ENCODE results near the gene BCLAF1. TPM values are rescaled to one million over a fixed set of nuclear protein-coding genes. Genes with fewer than 3 reads are reported as not detected.

Gene BCLAF1
- total RNA-seq, 1 donor from 2014 or later, result 154 TPM

- no peaks in the 10 kb centered on the region for H3K9me3 ChIP-seq (ENCODE audit: insufficient read depth, low read depth, low read length)
- H3K79me2 ChIP-seq (ENCODE audit: insufficient read depth, low read length), result no peaks in the 10 kb centered on the region
- Mint-ChIP-seq H3K4me3 (ENCODE audit: unreplicated experiment) (no peak overlapping the region), H3K27ac (ENCODE audit: unreplicated experiment) (no peak overlapping the region), H3K27me3 (ENCODE audit: low read depth, unreplicated experiment) (no peaks in the 10 kb centered on the region), H3K4me1 (ENCODE audit: low read depth, unreplicated experiment) (no peaks in the 10 kb centered on the region), H3K9me3 (ENCODE audit: unreplicated experiment) (no peaks in the 10 kb centered on the region), H3K36me3 (ENCODE audit: low read depth, unreplicated experiment) (no peaks in the 10 kb centered on the region)
- no peak for TF ChIP-seq EZH2 (IDR thresholded peaks at IDR 0.05; ENCODE audit: insufficient read depth, low read length)
- TF ChIP-seq CTCF (IDR thresholded peaks at IDR 0.05; ENCODE audit: insufficient read depth, low read depth, low read length), result no peak
- H4K20me1 ChIP-seq (ENCODE audit: insufficient read depth, low read length), result no peaks in the 10 kb centered on the region
- H3K36me3 ChIP-seq (ENCODE audit: insufficient read depth, low read length), result no peaks in the 10 kb centered on the region
- H3K4me2 ChIP-seq (ENCODE audit: low read length), result no peak overlapping the region
- H2AFZ ChIP-seq (ENCODE audit: low read depth, low read length), result no peak overlapping the region
- H3K4me1 ChIP-seq (ENCODE audit: insufficient read depth, low read length), result no peaks in the 10 kb centered on the region
- no peak overlapping the region for H3K9ac ChIP-seq (ENCODE audit: low read length)
- H3K27ac ChIP-seq (ENCODE audit: low read depth, low read length), result no peak overlapping the region
- H3K27me3 ChIP-seq (ENCODE audit: insufficient read depth, low read length), result no peaks in the 10 kb centered on the region
- H3K4me3 ChIP-seq (ENCODE audit: insufficient read depth, low read depth, low read length), result no peak overlapping the region
- FAIRE-seq (no peak), DNase-seq (ENCODE audit: low read depth) (no peak)
Measured at GRCh38 chr6:136216503-136217401, 72.9 kb downstream of the BCLAF1 start.

DNA sequence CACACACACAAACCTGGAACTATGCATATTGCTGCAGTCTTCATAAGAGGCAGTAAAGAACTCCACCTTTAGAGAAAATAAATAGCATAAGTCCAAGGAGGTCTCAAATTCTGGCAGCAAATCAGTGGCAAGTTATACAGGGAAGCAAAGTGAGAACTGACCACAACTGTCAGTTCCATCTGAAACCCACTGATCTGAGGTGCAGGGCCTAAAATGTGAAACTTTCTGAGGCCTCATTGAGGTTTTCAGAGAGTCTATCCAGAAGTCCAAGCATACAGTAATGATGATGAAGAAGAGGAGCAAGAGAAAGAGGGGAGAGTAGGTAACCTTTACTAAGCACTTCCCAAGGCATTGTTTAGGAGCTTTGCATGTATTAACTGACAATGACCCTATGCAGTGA, 75.8 kb downstream of the BCLAF1 start:
- H3K4me1 Mint-ChIP-seq (ENCODE audit: low read depth, unreplicated experiment), result no peaks in the 10 kb centered on the region
- H3K4me3 Mint-ChIP-seq (ENCODE audit: unreplicated experiment), result no peak overlapping the region
- H3K27me3 Mint-ChIP-seq (ENCODE audit: low read depth, unreplicated experiment), result no peaks in the 10 kb centered on the region
- Histone ChIP-seq H4K20me1 (ENCODE audit: insufficient read depth, low read length) (no peaks in the 10 kb centered on the region), H3K9ac (ENCODE audit: low read length) (no peak overlapping the region), H3K79me2 (ENCODE audit: insufficient read depth, low read length) (no peaks in the 10 kb centered on the region), H2AFZ (ENCODE audit: low read depth, low read length) (no peak overlapping the region), H3K4me1 (ENCODE audit: insufficient read depth, low read length) (no peaks in the 10 kb centered on the region), H3K9me3 (ENCODE audit: insufficient read depth, low read depth, low read length) (no peaks in the 10 kb centered on the region), H3K4me2 (ENCODE audit: low read length) (no peak overlapping the region), H3K4me3 (ENCODE audit: insufficient read depth, low read depth, low read length) (no peak overlapping the region), H3K36me3 (ENCODE audit: insufficient read depth, low read length) (no peaks in the 10 kb centered on the region), H3K27ac (ENCODE audit: low read depth, low read length) (no peak overlapping the region), H3K27me3 (ENCODE audit: insufficient read depth, low read length) (no peaks in the 10 kb centered on the region)
- no peaks in the 10 kb centered on the region for H3K36me3 Mint-ChIP-seq (ENCODE audit: low read depth, unreplicated experiment)
- H3K9me3 Mint-ChIP-seq (ENCODE audit: unreplicated experiment), result peaks cover 2% of the 10 kb centered on the region
- TF ChIP-seq EZH2 (IDR thresholded peaks at IDR 0.05; ENCODE audit: insufficient read depth, low read length), result no peak
- TF ChIP-seq CTCF (IDR thresholded peaks at IDR 0.05; ENCODE audit: insufficient read depth, low read depth, low read length), result no peak
- FAIRE-seq (no peak), DNase-seq (ENCODE audit: low read depth) (no peak)
- no peak overlapping the region for H3K27ac Mint-ChIP-seq (ENCODE audit: unreplicated experiment)

GRCh38 chr6:136213012-136213539, 76.6 kb downstream of the BCLAF1 start:
- no peaks in the 10 kb centered on the region for H4K20me1 ChIP-seq (ENCODE audit: insufficient read depth, low read length)
- no peak overlapping the region for H3K4me3 ChIP-seq (ENCODE audit: insufficient read depth, low read depth, low read length)
- no peak overlapping the region for H3K9ac ChIP-seq (ENCODE audit: low read length)
- no peaks in the 10 kb centered on the region for H3K79me2 ChIP-seq (ENCODE audit: insufficient read depth, low read length)
- no peak for FAIRE-seq
- no peak for DNase-seq (ENCODE audit: low read depth)
- Mint-ChIP-seq H3K4me1 (ENCODE audit: low read depth, unreplicated experiment) (no peaks in the 10 kb centered on the region), H3K36me3 (ENCODE audit: low read depth, unreplicated experiment) (no peaks in the 10 kb centered on the region), H3K27me3 (ENCODE audit: low read depth, unreplicated experiment) (no peaks in the 10 kb centered on the region), H3K4me3 (ENCODE audit: unreplicated experiment) (no peak overlapping the region), H3K27ac (ENCODE audit: unreplicated experiment) (no peak overlapping the region), H3K9me3 (ENCODE audit: unreplicated experiment) (peaks cover 3% of the 10 kb centered on the region)
- H3K4me2 ChIP-seq (ENCODE audit: low read length), result no peak overlapping the region
- H3K27me3 ChIP-seq (ENCODE audit: insufficient read depth, low read length), result no peaks in the 10 kb centered on the region
- no peaks in the 10 kb centered on the region for H3K36me3 ChIP-seq (ENCODE audit: insufficient read depth, low read length)
- no peaks in the 10 kb centered on the region for H3K9me3 ChIP-seq (ENCODE audit: insufficient read depth, low read depth, low read length)
- H3K4me1 ChIP-seq (ENCODE audit: insufficient read depth, low read length), result no peaks in the 10 kb centered on the region
- TF ChIP-seq EZH2 (IDR thresholded peaks at IDR 0.05; ENCODE audit: insufficient read depth, low read length) (no peak), CTCF (IDR thresholded peaks at IDR 0.05; ENCODE audit: insufficient read depth, low read depth, low read length) (no peak)
- H2AFZ ChIP-seq (ENCODE audit: low read depth, low read length), result no peak overlapping the region
- no peak overlapping the region for H3K27ac ChIP-seq (ENCODE audit: low read depth, low read length)

Measured in astrocyte (in vitro differentiated cells and primary cell).